ENCODE data around the gene POLR3A. TPM values are rescaled to one million over a fixed set of nuclear protein-coding genes. Genes with fewer than 3 reads are reported as not detected.

Gene POLR3A
- total RNA-seq, 1 experiment from 2014 or later: 97.2 TPM

GRCh38 chr10:78017856-78018255 lies 11.5 kb downstream of the POLR3A start:
- H3K9ac ChIP-seq (ENCODE audit: low read length): no peak overlapping the region
- H3K4me2 ChIP-seq (ENCODE audit: low read length): no peak overlapping the region
- intact Hi-C loops (cut with micrococcal nuclease): no loop called here
- no peak overlapping the region for H3K27ac ChIP-seq (ENCODE audit: low read length)
- no peaks in the 10 kb centered on the region for H3K27me3 ChIP-seq (ENCODE audit: low read length)
- ChIA-PET POLR2A (ENCODE audit: unreplicated experiment) (interaction anchor here (0.7 kb wide), 1 partner anchor 11 kb away, joined by 3 read pairs; no protein-coding TSS in a partner anchor), CTCF (interaction anchor here (0.5 to 0.7 kb wide), 2 partner anchors 18 to 1179 kb away, joined by 3 read pairs; no protein-coding TSS in a partner anchor)
- TF ChIP-seq EZH2phosphoT487 (IDR thresholded peaks at IDR 0.05; ENCODE audit: borderline replicate concordance, low read length) (no peak), EZH2 (IDR thresholded peaks at IDR 0.05; ENCODE audit: low read length, unreplicated experiment) (no peak), CTCF (conservative IDR thresholded peaks at IDR 0.05; ENCODE audit: low read depth, low read length) (no peak)
- ATAC-seq (peak; percentile 73), DNase-seq (peak; percentile 46)
- H3K4me3 ChIP-seq (ENCODE audit: low read length): no peak overlapping the region
- no peaks in the 10 kb centered on the region for H3K79me2 ChIP-seq (ENCODE audit: low read length)
- no peak overlapping the region for H2AFZ ChIP-seq (ENCODE audit: low read length)
- H3F3A ChIP-seq (ENCODE audit: low read length, unreplicated experiment): no peaks in the 10 kb centered on the region
- peaks cover 93% of the 10 kb centered on the region for H3K36me3 ChIP-seq (ENCODE audit: low read depth, low read length)
- BruUV-seq (replicated peaks): no TSS peak
- no peaks in the 10 kb centered on the region for H3K4me1 ChIP-seq (ENCODE audit: insufficient read depth, low read length)
- H4K20me1 ChIP-seq (ENCODE audit: low read length): 0 out of 2 replicates have a peak, but pooled peaks cover 3% of the 10 kb centered on the region
- no peaks in the 10 kb centered on the region for H3K9me3 ChIP-seq (ENCODE audit: low read length)
- no peaks in the 10 kb centered on the region for H3K9me2 ChIP-seq (replicated peaks; ENCODE audit: low read length)

GRCh38 chr10:78015546-78015945 lies 13.8 kb downstream of the POLR3A start:
- H3K9ac ChIP-seq (ENCODE audit: low read length): no peak overlapping the region
- H3F3A ChIP-seq (ENCODE audit: low read length, unreplicated experiment): no peaks in the 10 kb centered on the region
- H3K27ac ChIP-seq (ENCODE audit: low read length): no peak overlapping the region
- DNase-seq (no peak), ATAC-seq (no peak)
- H4K20me1 ChIP-seq (ENCODE audit: low read length): 0 out of 2 replicates have a peak, but pooled peaks cover 3% of the 10 kb centered on the region
- H3K4me2 ChIP-seq (ENCODE audit: low read length): no peak overlapping the region
- no peak for TF ChIP-seq EZH2phosphoT487 (IDR thresholded peaks at IDR 0.05; ENCODE audit: borderline replicate concordance, low read length)
- no peak for TF ChIP-seq CTCF (conservative IDR thresholded peaks at IDR 0.05; ENCODE audit: low read depth, low read length)
- no peak for TF ChIP-seq EZH2 (IDR thresholded peaks at IDR 0.05; ENCODE audit: low read length, unreplicated experiment)
- no peaks in the 10 kb centered on the region for H3K9me2 ChIP-seq (replicated peaks; ENCODE audit: low read length)
- no peaks in the 10 kb centered on the region for H3K9me3 ChIP-seq (ENCODE audit: low read length)
- no peaks in the 10 kb centered on the region for H3K4me1 ChIP-seq (ENCODE audit: insufficient read depth, low read length)
- intact Hi-C loops (cut with micrococcal nuclease): no loop called here
- H3K79me2 ChIP-seq (ENCODE audit: low read length): no peaks in the 10 kb centered on the region
- POLR2A ChIA-PET (ENCODE audit: unreplicated experiment): interaction anchor here (0.6 kb wide), 1 partner anchor 71 kb away, joined by 6 read pairs; no protein-coding TSS in a partner anchor
- peaks cover 93% of the 10 kb centered on the region for H3K36me3 ChIP-seq (ENCODE audit: low read depth, low read length)
- CTCF ChIA-PET: no interaction called here
- H3K4me3 ChIP-seq (ENCODE audit: low read length): no peak overlapping the region
- no peak overlapping the region for H2AFZ ChIP-seq (ENCODE audit: low read length)
- BruUV-seq (replicated peaks): no TSS peak
- H3K27me3 ChIP-seq (ENCODE audit: low read length): no peaks in the 10 kb centered on the region

- H3K4me2 ChIP-seq (ENCODE audit: low read length): no peak overlapping the region
- no peaks in the 10 kb centered on the region for H3K9me2 ChIP-seq (replicated peaks; ENCODE audit: low read length)
- no peak for ATAC-seq
- intact Hi-C loops (cut with micrococcal nuclease): no loop called here
- H3K4me3 ChIP-seq (ENCODE audit: low read length): no peak overlapping the region
- peaks cover 93% of the 10 kb centered on the region for H3K36me3 ChIP-seq (ENCODE audit: low read depth, low read length)
- H3K9me3 ChIP-seq (ENCODE audit: low read length): no peaks in the 10 kb centered on the region
- H3K79me2 ChIP-seq (ENCODE audit: low read length): no peaks in the 10 kb centered on the region
- H4K20me1 ChIP-seq (ENCODE audit: low read length): 0 out of 2 replicates have a peak, but pooled peaks cover 3% of the 10 kb centered on the region
- ChIA-PET POLR2A (ENCODE audit: unreplicated experiment) (no interaction called here), CTCF (interaction anchor here (0.6 kb wide), 1 partner anchor 87 kb away, joined by 3 read pairs; the partner anchor contains the start of gene DLG5)
- H3F3A ChIP-seq (ENCODE audit: low read length, unreplicated experiment): no peaks in the 10 kb centered on the region
- DNase-seq: no peak
- H3K27ac ChIP-seq (ENCODE audit: low read length): no peak overlapping the region
- H3K9ac ChIP-seq (ENCODE audit: low read length): no peak overlapping the region
- no peak for TF ChIP-seq EZH2 (IDR thresholded peaks at IDR 0.05; ENCODE audit: low read length, unreplicated experiment)
- no peak for TF ChIP-seq EZH2phosphoT487 (IDR thresholded peaks at IDR 0.05; ENCODE audit: borderline replicate concordance, low read length)
- TF ChIP-seq CTCF (conservative IDR thresholded peaks at IDR 0.05; ENCODE audit: low read depth, low read length): no peak
- no peaks in the 10 kb centered on the region for H3K27me3 ChIP-seq (ENCODE audit: low read length)
- H2AFZ ChIP-seq (ENCODE audit: low read length): no peak overlapping the region
- no peaks in the 10 kb centered on the region for H3K4me1 ChIP-seq (ENCODE audit: insufficient read depth, low read length)
- BruUV-seq (replicated peaks): no TSS peak
These were observed 15.8 kb downstream of the POLR3A start for GRCh38 chr10:78013564-78013963.

Data from PC-3 (cell line).